Hematopoietic multipotent progenitor cell treated with erythropoietin and hydrocortisone succinate and interleukin-3 and kit ligand, for 15 days (in vitro differentiated cells): Measurements from ENCODE around the gene BMF.
"Not testable (repeated sequence)": the region's sequence is repeated elsewhere in the genome, so short reads cannot be mapped to it uniquely, and the experiment has no call there.

Source experiments
- DNase-seq: peaks from one replicate; pipeline ENCODE4 v3.0.0-alpha.2; 2015; ENCODE audit warnings: low spot score

The BMF gene

DNA sequence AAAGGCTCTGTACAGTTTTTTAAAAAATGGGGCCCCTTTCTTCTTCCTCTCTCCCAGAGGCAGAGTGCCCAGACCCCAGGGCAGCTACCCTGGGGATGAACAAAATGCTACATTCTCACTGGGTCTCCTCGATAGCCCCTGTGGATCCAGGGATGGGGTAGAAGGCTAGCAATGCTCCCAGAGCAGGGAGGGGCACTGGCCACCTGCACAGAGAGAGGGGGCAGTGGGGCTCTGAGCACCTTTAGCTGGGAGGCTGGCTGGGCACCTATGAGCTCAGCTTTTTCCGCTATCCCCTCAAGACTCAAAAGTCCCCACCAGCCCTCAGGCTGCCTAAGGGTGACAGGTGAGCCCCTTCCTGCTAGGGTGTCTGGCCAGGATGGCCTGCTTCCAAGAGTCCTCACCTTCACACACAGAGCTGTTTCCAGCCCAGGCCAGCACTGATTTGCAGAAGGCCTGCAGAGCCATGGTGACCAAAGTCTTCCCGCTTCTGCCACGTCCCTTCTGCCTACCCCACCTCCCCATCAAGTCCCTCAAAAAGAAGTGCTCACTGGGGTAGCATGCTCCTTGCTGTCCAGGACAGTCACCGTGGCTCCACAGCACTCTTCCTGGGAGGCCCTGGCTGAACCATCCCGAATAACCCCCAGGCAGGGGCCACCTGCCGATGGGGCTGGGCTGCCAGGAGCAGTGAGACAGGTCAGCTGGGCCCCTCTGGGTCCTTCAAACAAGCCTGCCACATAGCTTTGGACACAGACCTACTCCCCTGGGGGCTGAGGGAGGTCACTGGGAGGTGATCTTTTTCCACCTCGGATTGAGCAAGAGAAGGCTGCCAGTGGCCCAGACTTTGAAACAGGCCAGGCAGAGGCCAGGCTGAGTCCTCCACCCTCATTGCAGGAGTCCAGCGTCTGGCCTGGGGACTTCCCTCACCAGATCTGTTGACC lies 20.4 kb downstream of the BMF start:
- no peak for DNase-seq

DNA sequence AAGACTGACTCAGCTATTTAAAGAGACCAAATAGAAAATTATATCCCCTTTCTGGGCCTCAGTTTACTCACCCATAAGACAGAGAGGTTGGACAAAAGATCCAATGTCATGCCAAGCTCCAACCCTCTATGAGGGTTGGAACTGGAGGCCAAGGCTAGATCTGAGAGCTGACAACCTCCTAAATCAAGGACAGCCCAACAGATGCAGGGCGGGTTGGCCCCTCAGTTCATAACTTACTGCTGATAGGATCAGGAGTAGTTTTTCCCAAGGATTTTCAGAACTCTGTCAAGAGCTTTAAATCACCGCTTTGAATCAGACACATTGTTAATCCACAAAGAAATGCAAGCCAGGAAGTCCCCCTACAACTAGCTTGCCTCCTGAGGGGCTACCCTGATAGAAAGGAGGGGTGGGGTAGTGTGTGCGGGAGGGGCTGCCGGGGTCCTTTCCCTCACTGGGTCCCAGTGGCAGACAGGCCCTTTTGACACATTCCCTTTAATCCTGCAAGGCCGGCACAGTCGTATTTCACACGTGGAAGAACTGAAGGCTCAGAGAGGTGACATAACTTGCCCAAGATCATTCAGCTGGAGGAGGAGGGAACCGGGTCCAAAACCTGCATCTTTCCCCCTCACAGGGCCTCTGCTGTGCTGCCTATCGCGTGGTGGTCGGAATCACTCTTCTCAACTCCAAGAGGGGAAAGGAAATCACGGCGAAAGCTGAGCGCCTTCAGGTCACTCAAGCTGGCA lies 21.4 kb downstream of the BMF start:
- DNase-seq, result no peak

DNA sequence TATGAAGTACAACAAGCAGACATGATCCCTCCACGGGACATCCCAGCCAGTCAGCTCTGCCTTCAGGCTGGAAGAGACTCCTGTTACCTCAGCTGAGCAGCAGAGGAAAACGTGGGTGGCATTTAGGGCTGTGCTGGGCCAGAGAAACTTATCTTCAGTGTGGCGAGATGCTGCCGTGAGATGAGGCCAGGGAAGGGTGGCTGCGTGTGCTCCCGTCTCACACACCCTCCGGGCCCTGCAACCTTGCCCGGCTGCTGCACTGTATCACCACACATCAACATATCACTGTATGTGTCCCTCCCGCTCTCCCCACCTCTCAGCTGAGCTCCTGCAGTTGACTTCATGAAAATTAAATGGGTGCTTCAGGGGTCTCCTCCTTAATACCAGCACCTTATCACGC lies 23.4 kb downstream of the BMF start:
- DNase-seq, result peak; percentile 37

DNA sequence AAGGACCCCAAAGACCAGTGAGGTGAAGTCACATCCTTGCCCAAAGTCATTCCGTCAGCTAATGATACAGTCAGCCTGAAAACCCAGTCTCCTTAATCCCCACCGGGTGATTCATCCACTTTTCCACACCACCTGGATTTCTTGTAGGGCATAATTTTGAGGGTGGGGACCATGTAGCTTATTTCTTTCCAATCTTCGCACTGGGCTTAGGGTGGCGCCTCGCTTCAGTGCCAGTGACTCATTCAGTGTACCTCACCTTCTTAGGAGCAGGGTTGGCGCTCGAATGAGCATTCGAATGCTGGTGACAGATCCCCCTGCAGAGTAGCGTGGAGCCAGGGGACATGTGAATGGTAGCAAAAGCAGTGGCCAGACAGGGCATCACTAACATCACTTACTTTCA lies 24.0 kb downstream of the BMF start:
- DNase-seq, result no peak

DNA sequence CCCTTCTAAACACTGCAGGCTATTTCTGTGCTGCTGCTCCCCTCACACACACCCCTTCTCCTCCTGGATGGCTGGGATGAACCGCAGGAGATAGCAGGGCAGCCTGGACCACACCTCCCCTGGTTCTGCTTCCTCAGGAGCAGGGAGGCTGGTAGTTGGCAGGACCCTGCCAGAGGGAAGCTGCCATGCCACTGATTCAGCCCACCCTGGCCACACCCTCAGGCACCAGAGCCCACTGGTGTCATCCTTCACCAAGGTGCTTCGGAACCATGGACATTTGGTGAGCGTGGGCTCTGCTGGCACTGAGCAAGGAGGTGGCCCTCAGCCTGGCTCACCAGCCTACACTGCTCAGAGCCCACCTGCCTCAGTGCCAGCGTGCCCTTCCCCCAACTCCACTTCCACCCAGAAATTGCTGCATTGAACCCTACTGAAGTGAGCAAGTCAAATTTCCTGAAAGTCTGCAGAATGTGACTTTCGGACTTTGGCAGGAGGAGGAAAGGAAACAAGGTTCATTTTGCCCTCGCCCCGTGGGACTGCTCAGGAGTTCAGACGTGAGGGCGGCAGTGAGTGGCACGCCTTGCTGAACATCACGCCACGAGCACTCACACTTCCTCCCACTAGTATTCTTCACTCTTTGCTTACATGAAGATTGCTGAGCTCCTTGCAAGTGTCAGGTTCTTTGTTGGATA lies 26.3 kb downstream of the BMF start:
- DNase-seq, result no peak

DNA sequence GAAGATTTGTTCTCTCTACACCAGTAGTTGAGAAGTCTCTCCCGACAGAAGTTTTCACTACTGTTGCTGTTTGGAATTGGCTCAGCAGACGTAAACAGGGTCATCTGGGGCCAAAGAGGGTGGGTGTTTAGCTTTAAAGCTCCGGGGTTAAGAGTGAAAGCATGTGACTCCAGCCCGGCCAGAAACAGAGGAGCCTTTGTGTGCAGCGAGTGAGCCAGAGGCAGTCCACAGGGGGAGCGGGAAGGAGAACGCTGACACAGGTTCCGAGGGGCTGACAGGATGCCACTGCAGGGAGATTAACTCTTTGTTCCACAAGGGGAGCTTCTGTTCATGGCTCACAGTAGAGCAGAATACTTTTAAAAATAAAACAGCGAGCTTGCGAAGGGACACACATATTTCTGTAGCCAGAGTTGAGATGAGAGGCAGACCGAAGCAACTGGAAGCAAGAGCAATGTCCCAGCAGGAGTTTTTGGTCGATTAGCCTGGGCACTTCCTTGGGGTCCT lies 26.9 kb downstream of the BMF start:
- no peak for DNase-seq

DNA sequence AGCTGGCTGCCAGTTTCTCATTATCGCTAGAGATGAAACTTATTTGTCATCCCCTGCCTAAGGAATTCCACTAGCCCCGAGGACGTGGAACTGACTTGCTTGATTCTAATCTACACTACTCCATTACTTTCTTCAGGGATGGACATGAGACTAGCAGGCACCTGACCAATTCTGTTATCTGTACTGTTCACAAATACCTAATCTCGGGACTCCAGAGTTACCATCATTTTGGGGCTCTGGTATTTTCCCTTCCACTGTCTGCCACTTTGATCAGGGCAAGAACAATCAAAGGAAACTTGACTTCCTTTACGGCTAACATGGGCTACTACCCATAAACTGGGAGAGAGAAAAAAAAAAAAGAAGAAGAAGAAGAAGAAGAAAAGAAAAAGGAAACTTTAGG lies 27.8 kb downstream of the BMF start:
- DNase-seq, result no peak

DNA sequence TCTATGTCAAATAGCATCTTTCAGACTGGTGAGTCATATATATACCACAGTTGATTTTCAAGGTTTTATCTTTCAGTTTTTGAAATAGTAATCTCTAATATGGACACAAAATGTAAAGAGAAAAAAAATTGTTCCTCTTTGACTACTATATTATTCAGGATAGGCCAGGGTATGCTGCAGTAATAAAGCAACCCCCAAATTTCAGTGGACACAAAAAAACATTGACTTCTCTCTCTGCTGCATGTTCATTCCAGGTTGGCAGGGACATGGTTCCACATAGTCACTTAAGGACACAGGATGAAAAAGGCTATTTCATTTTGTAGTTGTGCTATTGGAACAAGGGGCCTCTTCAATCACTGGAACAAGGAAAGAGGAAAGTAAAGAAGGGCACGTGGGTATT lies 28.6 kb downstream of the BMF start:
- no peak for DNase-seq

DNA sequence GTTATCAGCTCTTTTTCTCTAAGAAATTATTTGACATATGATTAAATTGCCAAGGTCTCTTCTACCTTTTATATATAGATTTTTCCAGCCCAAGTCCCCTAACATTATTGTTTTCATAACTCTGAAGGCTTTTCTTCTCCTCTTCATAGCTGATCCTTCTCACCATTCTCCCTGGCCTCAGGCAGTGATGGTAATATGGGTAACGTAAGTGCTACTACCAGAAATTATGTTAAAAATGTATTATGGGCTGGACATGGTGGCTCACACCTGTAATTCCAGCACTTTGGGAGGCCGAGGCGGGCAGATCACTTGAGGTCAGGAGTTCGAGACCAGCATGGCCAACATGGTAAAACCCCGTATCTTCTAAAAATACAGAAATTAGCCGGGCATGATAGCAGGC lies 29.2 kb downstream of the BMF start:
- DNase-seq, result no peak

DNA sequence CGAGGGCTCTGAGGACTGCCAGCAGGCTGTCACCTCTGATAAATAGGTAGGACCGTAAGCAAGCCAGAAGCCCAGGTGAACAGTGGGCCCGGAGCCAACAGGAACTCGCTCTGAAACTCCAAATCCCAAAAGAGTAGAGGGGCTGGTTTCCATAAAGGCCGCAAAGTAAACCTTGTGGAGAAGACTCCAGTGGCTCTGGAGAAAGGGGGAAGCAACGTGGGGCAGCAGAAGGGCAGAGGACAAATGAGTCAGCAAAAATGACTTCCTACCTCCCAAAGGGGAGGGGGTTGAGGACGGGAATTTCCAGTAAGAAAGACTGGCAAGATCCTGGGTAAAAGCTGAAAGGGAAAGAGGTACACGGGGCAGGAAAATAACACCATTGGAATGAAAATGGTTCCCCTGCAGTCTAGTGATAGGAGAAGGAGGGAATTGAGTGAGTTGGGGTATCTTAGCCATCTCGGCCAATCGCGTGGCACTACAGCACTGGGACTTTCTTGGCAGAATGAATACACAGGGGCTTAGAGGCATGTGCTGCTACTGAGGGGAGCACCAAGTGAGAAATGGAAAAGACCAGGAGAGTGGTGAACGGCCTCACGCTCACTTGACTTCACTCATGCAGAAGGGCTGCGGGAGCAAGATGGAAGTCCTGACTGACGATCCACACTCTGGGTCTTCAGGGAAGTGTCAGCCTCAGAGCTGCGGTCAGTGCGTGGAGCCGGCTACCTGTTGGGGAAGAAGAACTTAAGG lies 33.2 kb downstream of the BMF start:
- no peak for DNase-seq

DNA sequence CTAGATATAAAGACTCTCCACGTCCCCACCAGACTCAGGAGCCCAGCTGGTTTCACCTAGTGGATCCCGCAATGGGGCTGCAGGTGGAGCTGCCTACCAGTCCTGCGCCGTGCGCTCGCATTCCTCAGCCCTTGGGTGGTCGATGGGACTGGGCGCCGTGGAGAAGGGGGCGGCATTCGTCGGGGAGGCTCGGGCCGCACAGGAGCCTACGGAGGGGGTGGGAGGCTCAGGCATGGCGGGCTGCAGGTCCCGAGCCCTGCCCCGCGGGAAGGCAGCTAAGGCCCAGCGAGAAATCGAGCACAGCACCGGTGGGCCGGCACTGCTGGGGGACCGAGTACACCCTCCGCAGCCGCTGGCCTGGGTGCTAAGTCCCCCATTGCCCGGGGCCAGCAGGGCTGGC lies 34.0 kb downstream of the BMF start:
- not testable (repeated sequence) for DNase-seq

DNA sequence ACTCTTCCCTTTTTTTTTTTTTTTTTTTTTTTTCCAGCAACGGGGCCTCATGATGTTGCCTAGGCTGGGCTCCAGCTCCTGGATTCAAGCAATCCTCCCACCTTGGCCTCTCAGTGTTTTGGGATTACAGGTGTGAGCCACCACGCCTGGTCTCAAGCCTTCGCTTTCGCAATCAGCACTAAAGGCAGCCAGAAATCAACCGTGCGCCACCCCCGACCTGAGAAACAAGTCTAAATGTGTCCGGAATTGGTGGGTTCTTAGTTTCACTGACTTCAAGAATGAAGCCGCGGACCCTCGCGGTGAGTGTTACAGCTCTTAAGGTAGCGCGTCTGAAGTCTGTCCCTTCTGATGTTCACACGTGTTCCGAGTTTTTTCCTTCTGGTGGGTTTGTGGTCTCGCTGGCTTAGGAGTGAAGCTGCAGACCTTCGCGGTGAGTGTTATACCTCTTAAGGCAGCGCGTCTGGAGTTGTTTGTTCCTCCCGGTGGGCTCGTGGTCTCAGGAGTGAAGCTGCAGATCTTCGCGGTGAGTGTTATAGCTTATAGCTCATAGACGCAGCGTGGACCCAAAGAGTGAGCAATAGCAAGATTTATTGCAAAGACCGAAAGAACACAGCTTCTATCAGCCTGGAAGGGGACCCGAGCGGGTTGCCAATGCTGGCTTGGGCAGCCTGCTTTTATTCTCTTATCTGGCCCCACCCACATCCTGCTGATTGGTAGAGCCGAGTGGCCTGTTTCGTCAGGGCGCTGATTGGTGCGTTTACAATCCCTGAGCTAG lies 34.8 kb downstream of the BMF start:
- DNase-seq, result not testable (repeated sequence)

DNA sequence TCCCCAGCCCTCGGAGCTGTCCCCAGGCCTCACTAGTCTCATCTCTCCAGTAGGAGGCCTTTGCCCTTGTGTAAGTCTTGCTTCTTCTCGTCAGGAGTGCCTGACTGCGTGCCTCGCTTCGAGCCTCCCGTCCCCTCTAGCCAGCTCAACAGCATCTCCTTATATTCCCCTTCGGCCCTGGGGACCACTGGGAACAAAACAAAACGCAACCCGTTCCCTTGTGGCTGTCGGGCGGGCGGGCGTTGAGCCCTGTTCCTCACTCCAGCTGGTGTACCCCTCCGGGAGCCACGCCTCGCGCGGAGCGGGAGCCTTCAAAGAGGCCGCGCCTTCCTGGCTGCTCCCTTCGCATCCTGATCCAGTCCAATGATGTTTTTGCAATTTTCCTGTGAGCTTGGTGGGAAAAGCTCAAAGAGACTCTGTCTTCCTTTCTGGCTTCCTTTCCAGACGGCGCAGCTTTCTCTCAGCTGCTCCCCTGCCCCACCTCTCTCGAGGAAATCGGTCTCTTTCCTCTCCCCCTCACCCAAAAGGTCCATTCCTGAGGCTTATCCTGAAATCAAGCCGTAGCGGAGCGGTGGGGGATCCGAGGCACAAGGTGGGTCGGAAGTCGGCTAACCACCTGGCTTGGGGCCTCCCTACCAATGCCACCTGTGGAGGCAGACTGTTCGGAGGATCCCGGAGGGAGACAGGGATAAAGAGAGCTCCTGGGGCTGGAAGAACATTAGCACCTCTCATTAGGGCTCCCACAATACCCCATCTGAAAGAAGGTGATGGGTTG lies 36.3 kb downstream of the BMF start:
- DNase-seq, result no peak

DNA sequence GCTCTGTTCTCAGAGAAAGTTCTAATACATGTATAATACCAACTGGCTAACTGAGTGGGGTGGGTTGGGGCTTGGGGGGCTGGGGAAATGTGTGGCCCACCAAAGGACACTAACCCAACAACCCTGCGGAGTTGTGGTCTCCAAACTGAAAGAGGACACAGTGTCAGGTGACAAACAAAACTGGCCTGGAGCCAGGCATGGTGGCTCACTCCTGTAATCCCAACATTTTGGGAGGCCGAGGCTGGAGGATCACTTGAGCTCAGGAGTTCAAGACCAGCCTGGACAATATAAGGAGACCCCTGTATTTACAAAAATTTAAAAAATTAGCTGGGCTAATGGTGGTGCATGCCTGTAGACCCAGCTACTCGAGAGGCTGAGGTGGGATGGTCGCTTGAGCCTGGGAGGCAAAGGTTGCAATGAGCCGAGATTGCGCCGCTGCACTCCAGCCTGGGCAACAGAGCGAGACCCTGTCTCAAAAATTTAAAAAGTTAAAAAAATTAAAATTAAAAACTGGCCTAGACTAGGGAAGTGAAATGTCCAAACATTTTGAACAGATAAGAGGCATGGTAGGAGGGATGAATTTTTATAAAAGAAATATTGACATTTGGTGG lies 38.0 kb downstream of the BMF start:
- DNase-seq, result no peak

DNA sequence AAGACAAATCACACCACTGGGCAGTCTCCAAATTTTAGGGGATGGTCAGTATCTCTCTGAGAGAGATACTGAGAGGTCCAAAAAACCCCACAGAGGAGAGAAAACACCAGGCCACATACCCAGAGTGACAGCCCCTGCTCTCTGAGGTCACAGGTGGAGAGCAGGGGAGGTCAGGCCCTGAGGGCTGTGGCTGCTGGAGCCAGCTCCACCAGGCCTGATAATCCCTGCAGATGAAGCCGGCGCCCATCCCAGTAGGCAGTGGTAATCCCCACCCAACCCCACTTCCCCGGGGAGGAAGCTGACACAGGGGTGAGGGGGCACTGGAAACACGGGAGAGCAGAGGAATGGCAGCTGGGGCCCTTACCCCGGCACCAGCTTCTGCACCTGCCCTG lies 38.5 kb downstream of the BMF start:
- no peak for DNase-seq

DNA sequence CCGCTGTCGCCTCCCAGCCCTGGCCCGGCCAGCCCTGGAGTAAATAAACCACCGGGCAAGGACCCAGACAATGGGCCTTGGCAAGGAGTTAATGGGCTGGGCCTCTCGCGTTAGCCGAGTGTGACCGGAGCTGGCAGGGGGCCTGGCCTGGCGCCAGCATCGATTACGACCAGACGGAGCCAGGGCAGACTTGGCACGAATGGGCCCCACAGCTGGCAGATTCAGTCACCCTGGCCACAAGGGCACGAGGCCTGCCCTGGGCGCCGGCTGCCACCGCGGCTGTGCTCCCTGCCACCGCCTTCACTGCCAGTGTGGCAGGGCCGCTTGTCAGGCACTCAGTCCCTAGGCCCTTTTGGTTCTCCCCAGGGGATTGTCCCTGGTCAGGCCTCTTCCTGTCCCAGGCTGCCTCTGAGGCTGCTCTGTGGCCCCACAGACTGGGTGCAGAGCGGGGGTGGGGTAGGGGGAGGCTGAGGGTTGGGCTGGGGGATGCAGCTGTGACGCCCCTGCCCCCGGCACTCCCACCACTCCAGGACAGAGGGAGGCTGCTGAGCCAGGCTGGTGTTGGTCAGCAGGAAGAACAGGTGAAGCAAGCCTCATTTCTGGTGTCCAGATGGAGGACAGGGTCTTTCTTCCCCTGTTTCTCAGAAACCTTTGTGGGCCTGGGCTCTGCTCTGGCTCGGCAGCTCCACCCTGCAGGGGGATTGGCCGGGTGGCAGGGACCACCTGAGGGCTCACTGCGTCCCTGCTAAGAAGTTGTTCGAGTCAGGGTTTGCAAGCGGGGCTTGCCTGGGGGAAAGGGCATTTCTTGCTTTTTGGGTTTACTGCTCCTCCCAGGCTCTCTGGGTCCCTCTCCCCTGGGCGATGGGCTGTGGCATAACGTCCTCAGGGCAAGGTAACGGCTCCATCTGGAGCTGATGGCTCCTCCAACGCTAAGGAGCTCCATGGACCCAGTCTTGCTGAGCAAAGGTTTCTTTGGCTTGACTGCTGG lies 39.2 kb downstream of the BMF start:
- peak; percentile 79 for DNase-seq

DNA sequence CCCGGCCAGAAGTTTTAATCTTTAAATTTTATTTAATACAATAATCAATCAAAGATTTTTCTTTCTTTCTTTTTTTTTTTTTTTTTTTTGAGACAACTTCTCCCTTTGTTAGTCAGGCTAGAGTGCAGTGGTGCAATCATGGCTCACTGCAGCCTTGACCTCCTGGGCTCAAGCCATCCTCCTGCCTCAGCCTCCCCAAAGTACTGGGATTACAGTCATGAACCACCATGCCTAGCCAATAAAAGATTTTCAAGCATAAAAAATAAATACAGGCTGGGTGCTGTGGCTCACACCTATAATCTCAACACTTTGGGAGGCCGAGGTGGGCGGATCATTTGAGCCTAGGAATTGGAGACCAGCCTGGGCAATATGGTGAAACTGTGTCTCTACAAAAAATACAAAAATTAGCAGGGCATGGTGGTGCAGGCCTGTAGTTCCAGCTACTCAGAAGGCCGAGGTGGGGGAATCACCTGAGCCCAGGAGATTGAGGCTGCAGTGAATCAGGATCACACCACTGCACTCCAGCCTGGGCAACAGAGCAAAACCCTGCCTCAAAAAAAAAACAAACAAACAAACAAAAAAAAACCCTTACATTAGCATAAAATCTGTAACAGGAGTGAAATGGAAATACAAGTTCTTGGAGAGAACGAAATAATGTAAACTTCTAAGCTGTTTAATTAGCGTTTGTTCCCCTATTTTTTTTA lies 40.6 kb downstream of the BMF start:
- no peak for DNase-seq

DNA sequence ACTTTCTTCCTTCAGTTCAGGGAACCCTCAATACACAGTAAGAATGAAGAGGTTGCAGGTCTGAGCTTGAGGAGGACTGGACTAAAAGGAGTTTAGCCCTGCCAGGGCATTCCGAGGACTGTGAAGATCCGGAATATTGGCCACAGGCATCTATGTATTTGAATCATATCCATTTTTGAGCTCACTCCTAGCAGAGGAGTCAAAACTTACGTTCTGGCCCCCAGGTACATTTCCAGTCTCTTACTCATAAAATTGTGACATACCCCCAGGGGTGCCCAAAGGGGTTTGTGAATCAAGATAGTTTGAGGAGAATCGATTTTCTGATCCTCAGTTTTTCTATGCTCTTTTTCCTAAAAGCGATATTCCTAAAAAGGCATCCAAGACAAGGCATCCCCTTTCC lies 42.1 kb downstream of the BMF start:
- no peak for DNase-seq
